ENCODE measurements around the gene CARS1. TPM values are rescaled to one million over a fixed set of nuclear protein-coding genes. Genes with fewer than 3 reads are reported as not detected.

The CARS1 gene
- total RNA-seq, 4 donors from 2014 or later: 38.1 to 66.5 (median 40.9) TPM

- Histone ChIP-seq H3K27me3 (no peaks in the 10 kb centered on the region), H3K9me3 (no peaks in the 10 kb centered on the region), H3K36me3 (peaks cover 85% of the 10 kb centered on the region), H3K27ac (no peak overlapping the region), H3K4me3 (no peak overlapping the region), H3K4me1 (peaks cover 8% of the 10 kb centered on the region)
- 85% methylated on average over 13 of the region's 13 CpGs for WGBS
- no peak for TF ChIP-seq EP300 (IDR thresholded peaks at IDR 0.05)
- DNase-seq (ENCODE audit: low spot score in 2 of 2): no peak
These were observed 46.5 kb downstream of the CARS1 start for GRCh38 chr11:3010521-3011275.

- Histone ChIP-seq H3K9me3 (no peaks in the 10 kb centered on the region), H3K4me3 (no peak overlapping the region), H3K4me1 (peaks cover 8% of the 10 kb centered on the region), H3K27ac (no peak overlapping the region), H3K27me3 (no peaks in the 10 kb centered on the region), H3K36me3 (peaks cover 83% of the 10 kb centered on the region)
- 93% methylated on average over 3 of the region's 13 CpGs for WGBS
- TF ChIP-seq EP300 (IDR thresholded peaks at IDR 0.05) (no peak), POLR2AphosphoS5 (IDR thresholded peaks at IDR 0.05) (no peak), POLR2A (IDR thresholded peaks at IDR 0.05) (no peak), CTCF (IDR thresholded peaks at IDR 0.05) (no peak)
- peak in 1 of 2 donors; percentile 28 for DNase-seq (ENCODE audit: low spot score in 2 of 2)
These were observed 47.2 kb downstream of the CARS1 start for GRCh38 chr11:3010004-3010403.

- Histone ChIP-seq H3K27ac (no peak overlapping the region), H3K9me3 (no peaks in the 10 kb centered on the region), H3K4me3 (no peak overlapping the region), H3K36me3 (peaks cover 83% of the 10 kb centered on the region), H3K4me1 (peaks cover 9% of the 10 kb centered on the region), H3K27me3 (no peaks in the 10 kb centered on the region)
- TF ChIP-seq POLR2AphosphoS5 (IDR thresholded peaks at IDR 0.05) (no peak), EP300 (IDR thresholded peaks at IDR 0.05) (no peak), POLR2A (IDR thresholded peaks at IDR 0.05) (no peak), CTCF (IDR thresholded peaks at IDR 0.05) (no peak)
- DNase-seq (ENCODE audit: low spot score in 2 of 2): no peak
- 69% methylated on average over 5 of the region's 5 CpGs for WGBS
These were observed 47.7 kb downstream of the CARS1 start for GRCh38 chr11:3009481-3009880.

- Histone ChIP-seq H3K36me3 (peaks cover 83% of the 10 kb centered on the region), H3K27me3 (no peaks in the 10 kb centered on the region), H3K4me1 (peaks cover 10% of the 10 kb centered on the region), H3K9me3 (no peaks in the 10 kb centered on the region), H3K4me3 (no peak overlapping the region), H3K27ac (no peak overlapping the region)
- TF ChIP-seq EP300 (IDR thresholded peaks at IDR 0.05): no peak
- WGBS: 93% methylated on average over 9 of the region's 9 CpGs
- peak in 1 of 2 donors; percentile 58 for DNase-seq (ENCODE audit: low spot score in 2 of 2)
These were observed 48.4 kb downstream of the CARS1 start for GRCh38 chr11:3008746-3009336.

- H3K27ac ChIP-seq: no peak overlapping the region
- no peaks in the 10 kb centered on the region for H3K27me3 ChIP-seq
- H3K4me3 ChIP-seq: no peak overlapping the region
- peaks cover 19% of the 10 kb centered on the region for H3K4me1 ChIP-seq
- DNase-seq (ENCODE audit: low spot score in 2 of 2): no peak
- WGBS: 93% methylated on average over 14 of the region's 20 CpGs
- H3K36me3 ChIP-seq: peaks cover 92% of the 10 kb centered on the region
- no peak for TF ChIP-seq POLR2A (IDR thresholded peaks at IDR 0.05)
- no peak for TF ChIP-seq CTCF (IDR thresholded peaks at IDR 0.05)
- TF ChIP-seq EP300 (IDR thresholded peaks at IDR 0.05): no peak
- TF ChIP-seq POLR2AphosphoS5 (IDR thresholded peaks at IDR 0.05): no peak
- no peaks in the 10 kb centered on the region for H3K9me3 ChIP-seq
These were observed 49.7 kb downstream of the CARS1 start for GRCh38 chr11:3007404-3008010.

Data from suprapubic skin (tissue), 4 donors.